AG04450 (cell line): ENCODE measurements around the gene NAIF1. TPM values are rescaled to one million over a fixed set of nuclear protein-coding genes. Genes with fewer than 3 reads are reported as not detected.
"Not testable (repeated sequence)": the region's sequence is repeated elsewhere in the genome, so short reads cannot be mapped to it uniquely, and the experiment has no call there.

ENCODE experiments used
- CTCF ChIA-PET: fragments of 300-600, 350-600 bp; formaldehyde crosslinking; extraction: SDS; loops from one replicate; lab custom pipeline; 2022; ENCODE audit warnings: antibody characterized with exemption, inconsistent platforms; lab: Charles Lee
- POLR2A ChIA-PET: fragments of 350-600 bp; formaldehyde crosslinking; extraction: SDS; loops from one replicate; lab custom pipeline; 2021; ENCODE audit warnings: antibody characterized with exemption, inconsistent platforms; lab: Yijun Ruan, JAX
- DNase-seq: peaks from one replicate; pipeline ENCODE4 v3.0.0-alpha.2; 2011; ENCODE audit warnings: low read depth, low spot score
- H3K27ac ChIP-seq: one replicate; pipeline ENCODE4 v1.5.1; 2012; ENCODE audit warnings: low read depth, low read length, control low read depth
- H3K27me3 ChIP-seq: one replicate; pipeline ENCODE4 v1.6.0; 2012; ENCODE audit warnings: low read length; ENCODE audit not compliant: control insufficient read depth, insufficient read depth
- H3K4me3 ChIP-seq: 2 replicates; pipeline ENCODE4 v1.5.1; 2011; ENCODE audit warnings: mild to moderate bottlenecking, low read depth, low read length, control low read depth
- H3K9me3 ChIP-seq: 2 replicates; pipeline ENCODE4 v1.5.1; 2012; ENCODE audit warnings: low read length; ENCODE audit not compliant: control insufficient read depth, insufficient read depth
- polyA plus RNA-seq: library from polyadenylated mRNA; depleted of rRNA; stranded (reverse); fragments of >200 nt; gene quantifications from 2 replicates; pipeline ENCODE4 v1.2.3, GENCODE V29; 2011
- TF ChIP-seq, protein P1 (sequence below): IDR thresholded peaks from 2 replicates; pipeline ENCODE4 v1.5.1; 2011; ENCODE audit warnings: low read depth, low read length, control low read depth, inconsistent platforms

Gene NAIF1
- polyA plus RNA-seq, 1 experiment: 7.5 TPM

GRCh38 chr9:128072144-128073021 is 5.3 kb upstream of the NAIF1 start:
- peak overlapping the region; percentile 1; the same call in 1 of the 2 replicates for H3K4me3 ChIP-seq
- no peaks in the 10 kb centered on the region for H3K9me3 ChIP-seq
- peak overlapping the region; percentile 88 for H3K27ac ChIP-seq
- POLR2A ChIA-PET: interaction anchor here (0.7 to 1.9 kb wide), 3 partner anchors 9 to 92 kb away, joined by 3 to 5 read pairs (median 3); partner anchors contain the start of gene EEIG1
- DNase-seq: no peak
- CTCF ChIA-PET: interaction anchor here (1.4 to 2.1 kb wide), 3 partner anchors 16 to 129 kb away, joined by 4 to 14 read pairs (median 7); no protein-coding TSS in a partner anchor
- no peaks in the 10 kb centered on the region for H3K27me3 ChIP-seq
- TF ChIP-seq, protein P1, sequence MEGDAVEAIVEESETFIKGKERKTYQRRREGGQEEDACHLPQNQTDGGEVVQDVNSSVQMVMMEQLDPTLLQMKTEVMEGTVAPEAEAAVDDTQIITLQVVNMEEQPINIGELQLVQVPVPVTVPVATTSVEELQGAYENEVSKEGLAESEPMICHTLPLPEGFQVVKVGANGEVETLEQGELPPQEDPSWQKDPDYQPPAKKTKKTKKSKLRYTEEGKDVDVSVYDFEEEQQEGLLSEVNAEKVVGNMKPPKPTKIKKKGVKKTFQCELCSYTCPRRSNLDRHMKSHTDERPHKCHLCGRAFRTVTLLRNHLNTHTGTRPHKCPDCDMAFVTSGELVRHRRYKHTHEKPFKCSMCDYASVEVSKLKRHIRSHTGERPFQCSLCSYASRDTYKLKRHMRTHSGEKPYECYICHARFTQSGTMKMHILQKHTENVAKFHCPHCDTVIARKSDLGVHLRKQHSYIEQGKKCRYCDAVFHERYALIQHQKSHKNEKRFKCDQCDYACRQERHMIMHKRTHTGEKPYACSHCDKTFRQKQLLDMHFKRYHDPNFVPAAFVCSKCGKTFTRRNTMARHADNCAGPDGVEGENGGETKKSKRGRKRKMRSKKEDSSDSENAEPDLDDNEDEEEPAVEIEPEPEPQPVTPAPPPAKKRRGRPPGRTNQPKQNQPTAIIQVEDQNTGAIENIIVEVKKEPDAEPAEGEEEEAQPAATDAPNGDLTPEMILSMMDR: no peak

DNA sequence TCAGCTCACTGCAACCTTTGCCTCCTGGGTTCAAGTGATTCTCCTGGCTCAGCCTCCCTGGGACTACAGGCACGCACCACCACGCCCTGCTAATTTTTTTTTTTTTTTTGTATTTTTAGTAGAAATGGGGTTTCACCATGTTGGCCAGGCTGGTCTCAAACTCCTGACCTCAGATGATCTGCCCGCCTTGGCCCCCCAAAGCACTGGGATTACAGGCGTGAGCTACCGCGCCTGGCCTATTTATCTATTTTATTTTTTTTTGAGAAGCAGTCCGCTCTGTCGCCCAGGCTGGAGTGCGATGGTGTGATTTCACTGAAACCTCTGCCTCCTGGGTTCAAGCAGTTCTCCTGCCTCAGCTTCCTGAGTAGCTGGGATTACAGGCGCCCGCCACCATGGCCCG is 4.4 kb upstream of the NAIF1 start:
- H3K27me3 ChIP-seq, H3K4me3 ChIP-seq, DNase-seq, H3K9me3 ChIP-seq: not testable (repeated sequence)
- ChIA-PET POLR2A (interaction anchor here (1.9 kb wide), 1 partner anchor 10 kb away, joined by 5 read pairs; no protein-coding TSS in a partner anchor), CTCF (interaction anchor here (1.4 to 2.1 kb wide), 2 partner anchors 46 to 128 kb away, joined by 7 to 14 read pairs; no protein-coding TSS in a partner anchor)
- peak overlapping the region; percentile 88 for H3K27ac ChIP-seq

DNA sequence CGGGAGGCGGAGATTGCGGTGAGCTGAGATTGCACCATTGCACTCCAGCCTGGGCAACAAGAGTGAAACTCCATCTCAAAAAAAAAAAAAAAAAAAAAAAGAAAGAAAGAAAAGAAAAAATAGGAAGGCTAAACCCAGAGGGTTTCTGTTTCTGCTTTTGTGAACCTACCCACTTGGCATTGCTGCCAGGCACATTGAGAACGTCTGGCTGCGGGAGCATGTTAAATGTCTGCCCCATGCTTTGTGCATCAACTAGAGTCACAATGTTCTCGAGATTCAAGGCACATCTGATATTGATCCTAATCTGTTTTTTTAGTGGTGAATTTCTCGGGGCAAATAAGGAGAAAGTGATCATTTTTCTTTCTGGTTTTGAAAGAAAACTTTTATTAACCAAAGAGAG is 3.8 kb upstream of the NAIF1 start:
- Histone ChIP-seq H3K9me3 (peaks cover 7% of the 10 kb centered on the region; the same call in 1 of the 2 replicates), H3K27ac (no peak overlapping the region), H3K4me3 (no peak overlapping the region; the same call in 1 of the 2 replicates), H3K27me3 (no peaks in the 10 kb centered on the region)
- CTCF ChIA-PET: no interaction called here
- DNase-seq: no peak
- TF ChIP-seq, protein P1: no peak
- POLR2A ChIA-PET: no interaction called here

GRCh38 chr9:128068386-128069205 is 1.5 kb upstream of the NAIF1 start:
- CTCF ChIA-PET: interaction anchor here (0.7 kb wide), 1 partner anchor 41 kb away, joined by 3 read pairs; no protein-coding TSS in a partner anchor
- H3K27ac ChIP-seq: peak overlapping the region; percentile 61
- TF ChIP-seq, protein P1: no peak
- POLR2A ChIA-PET: interaction anchor here (1.5 to 2.4 kb wide), 2 partner anchors 10 to 13 kb away, joined by 4 to 25 read pairs; no protein-coding TSS in a partner anchor
- no peaks in the 10 kb centered on the region for H3K27me3 ChIP-seq
- DNase-seq: no peak
- peaks cover 7% of the 10 kb centered on the region; the same call in 1 of the 2 replicates for H3K9me3 ChIP-seq
- peak overlapping the region; percentile 93 for H3K4me3 ChIP-seq
